Right renal cortex interstitium (tissue), 3 donors: ENCODE measurements around the gene CHCHD6. TPM values are rescaled to one million over a fixed set of nuclear protein-coding genes. Genes with fewer than 3 reads are reported as not detected.

ENCODE experiments used
- DNase-seq, 3 donors: peaks; one replicate each; pipeline ENCODE4 v3.0.0-alpha.2; 2013; ENCODE audit warnings: low read depth in 3 of 3, low spot score in 2 of 3
- polyA plus RNA-seq, 3 donors: library from polyadenylated mRNA; unstranded; fragments of 120-200 nt; gene quantifications; one replicate each; pipeline ENCODE4 v1.2.1, GENCODE V29; 2013; ENCODE audit not compliant: insufficient read length in 3 of 3

CHCHD6 gene
- polyA plus RNA-seq, 3 donors, result 17.8 to 21.5 (median 19.5) TPM

DNA sequence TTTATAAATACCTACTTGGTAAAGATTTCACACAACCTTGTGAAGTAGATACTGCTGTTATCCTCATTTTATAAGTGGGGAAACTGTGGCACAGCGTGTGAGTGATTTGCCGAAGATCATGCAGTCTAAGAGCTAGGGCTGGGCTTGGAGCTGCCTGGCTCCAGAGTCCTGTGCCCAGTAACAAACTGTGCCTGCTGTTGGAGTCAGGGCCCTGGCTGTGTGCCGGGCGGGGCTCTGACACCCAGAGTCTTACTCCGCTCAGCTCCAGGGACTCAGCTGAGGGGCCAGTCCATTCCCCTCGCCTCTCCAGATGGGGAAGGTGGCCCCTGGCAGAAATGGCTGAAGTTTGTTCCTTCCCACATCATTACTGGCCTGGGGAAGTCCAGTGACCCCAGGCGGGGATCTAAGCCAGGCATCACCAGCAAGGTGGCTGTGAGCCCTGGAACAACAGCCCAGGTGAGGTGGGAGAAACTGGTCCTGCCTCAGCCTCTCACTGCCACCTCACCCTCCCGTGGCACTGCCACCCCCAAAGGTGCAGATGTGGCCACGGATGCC, 261.6 kb downstream of the CHCHD6 start:
- no peak for DNase-seq

- no peak for DNase-seq
Measured at GRCh38 chr3:126967386-126967785, 263.3 kb downstream of the CHCHD6 start.

DNA sequence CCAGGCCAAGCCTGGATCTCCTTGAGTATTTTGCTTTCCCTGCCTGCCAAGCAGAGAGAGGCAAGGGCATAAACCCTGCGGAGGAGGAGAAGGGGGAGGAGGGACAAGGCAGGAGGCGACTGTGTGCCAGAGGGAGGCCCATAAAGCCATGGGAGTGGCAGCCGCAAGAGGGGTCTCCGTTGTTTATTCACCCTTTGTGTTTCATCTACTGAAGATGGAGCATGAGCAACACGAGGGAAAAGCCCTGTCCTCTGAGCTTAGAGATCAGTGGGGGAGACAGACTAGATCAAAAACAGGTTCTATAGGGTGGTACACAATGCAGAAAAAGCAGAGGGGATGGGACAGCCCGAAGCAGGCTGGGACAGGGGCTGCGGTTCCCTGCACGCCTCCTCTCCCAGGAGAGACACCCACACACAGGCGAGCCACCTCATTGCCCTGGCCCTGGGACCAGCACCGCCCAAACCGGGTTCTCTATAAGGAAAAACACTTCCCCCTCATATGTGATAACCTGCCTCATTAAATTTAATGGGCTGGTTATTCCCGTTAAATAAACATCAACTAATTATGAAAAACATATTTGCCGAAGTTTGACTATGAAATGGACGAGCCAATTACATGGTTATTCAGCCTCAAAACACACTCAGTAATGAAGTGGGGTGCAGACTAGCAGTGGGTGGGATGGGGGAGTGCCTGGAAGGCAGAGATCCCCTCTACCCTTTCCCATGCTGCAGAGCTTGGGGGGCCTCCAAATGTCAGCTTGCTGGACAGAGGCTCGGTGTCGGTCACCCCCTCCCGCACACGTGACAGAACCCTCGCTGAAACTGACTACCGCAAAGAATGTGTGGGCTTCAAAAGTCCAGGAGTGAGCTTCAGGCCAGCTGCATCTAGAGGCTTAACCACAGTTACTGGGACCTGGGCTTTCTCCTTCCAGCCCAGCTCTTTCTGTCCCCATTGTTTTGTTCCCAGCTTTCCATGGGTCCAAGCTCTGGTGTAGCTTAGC, 264.7 kb downstream of the CHCHD6 start:
- DNase-seq, result no peak

DNA sequence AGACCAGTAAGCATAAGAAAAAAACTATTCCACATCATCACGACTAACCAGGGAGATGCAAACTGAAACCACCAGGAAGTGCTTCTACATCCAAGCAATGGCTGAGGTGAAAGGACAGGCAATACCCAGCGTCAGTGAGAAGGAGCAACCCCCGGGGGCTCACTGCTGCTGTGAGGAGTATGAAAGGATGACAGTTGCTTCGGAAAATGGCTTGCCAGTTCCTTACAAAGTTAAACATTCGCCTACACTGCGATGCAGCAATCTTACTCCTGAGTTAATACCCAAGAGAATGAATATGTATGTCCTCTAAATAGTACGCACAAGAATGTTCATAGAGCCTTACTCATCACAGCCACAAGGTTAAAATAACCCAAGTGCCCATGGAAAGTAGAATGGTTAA, 265.5 kb downstream of the CHCHD6 start:
- DNase-seq, result no peak

- DNase-seq, result no peak
Measured at GRCh38 chr3:126970101-126970500, 266.1 kb downstream of the CHCHD6 start.

DNA sequence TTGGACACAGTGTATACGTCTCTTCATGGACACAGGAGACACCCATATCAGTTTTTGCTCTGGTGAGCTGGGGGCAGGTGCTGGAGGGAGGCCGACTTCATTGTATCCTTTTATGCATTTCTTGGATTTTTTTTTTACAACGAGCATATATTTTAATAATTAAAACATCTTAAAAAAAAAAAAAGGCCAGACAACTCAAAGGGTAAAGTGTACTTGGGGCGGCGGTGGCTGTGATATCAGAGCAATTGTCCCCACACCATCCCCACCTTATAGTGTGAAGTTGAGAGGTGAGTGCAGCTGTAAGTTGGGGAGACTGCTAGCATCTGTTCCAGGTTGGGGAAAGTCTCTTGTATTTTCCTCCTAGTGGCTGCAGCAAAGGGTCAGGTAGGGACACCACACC, 266.9 kb downstream of the CHCHD6 start:
- no peak for DNase-seq

DNA sequence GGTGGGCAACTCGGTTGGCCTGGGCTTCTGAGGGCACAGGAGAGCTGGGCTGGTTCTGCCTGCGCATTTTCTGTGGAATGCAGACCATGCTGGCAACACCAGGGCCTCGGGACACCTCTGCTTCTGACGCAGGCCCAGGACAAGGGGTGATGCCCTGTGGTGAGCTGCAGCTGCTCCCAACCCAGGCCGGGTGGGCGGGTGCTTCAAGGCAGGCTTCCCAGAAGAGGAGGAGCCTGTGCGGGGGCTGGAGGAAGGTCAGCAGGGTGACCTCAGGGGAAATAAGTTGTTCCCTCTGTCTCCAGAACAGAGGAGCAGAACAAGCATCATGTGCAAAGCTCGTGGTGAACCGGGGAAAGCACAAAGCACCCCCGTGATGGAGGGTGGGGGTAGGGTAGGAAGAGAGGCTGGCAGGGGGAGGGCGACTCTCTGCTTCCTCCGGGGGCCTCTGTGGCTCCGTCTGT, 267.9 kb downstream of the CHCHD6 start:
- no peak for DNase-seq

DNA sequence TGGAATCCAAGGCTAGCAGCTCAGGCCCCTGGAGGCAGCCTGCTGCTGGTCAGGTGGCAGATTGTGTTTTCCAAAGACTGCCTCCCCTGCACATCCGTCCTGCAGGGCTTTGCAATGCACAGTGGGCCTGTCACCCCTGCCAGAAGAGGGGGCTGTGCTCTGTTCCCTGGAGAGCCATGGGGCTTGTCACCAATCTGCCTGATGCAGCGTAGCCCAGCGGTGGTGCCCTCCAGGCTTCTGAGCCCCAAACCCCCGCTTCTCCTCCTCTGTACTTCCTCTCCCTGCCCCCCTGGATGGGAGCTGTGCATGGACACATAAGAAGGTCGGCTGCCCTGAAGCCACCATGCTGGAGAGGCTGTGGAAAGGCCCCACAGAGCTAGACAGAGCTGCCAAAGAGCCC, 268.8 kb downstream of the CHCHD6 start:
- DNase-seq, result no peak

DNA sequence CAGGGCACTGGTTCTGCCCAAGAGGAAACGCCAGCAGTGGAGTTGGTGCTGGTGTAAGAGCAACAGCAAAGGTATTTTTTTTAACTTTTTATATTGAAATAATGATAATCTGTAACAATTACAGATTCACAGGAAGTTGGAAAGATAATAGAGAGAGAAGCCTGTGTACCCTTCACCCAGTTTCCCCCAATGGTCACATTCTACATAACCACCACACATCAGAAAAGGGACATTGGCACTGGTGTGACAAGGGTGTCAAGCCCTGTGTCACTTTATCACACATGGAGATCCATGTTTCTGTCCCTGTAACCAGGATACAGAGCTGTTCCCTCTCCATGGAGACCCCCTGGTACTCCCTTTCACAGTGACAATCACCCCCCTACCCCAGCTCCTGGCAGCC, 269.8 kb downstream of the CHCHD6 start:
- DNase-seq, result no peak

DNA sequence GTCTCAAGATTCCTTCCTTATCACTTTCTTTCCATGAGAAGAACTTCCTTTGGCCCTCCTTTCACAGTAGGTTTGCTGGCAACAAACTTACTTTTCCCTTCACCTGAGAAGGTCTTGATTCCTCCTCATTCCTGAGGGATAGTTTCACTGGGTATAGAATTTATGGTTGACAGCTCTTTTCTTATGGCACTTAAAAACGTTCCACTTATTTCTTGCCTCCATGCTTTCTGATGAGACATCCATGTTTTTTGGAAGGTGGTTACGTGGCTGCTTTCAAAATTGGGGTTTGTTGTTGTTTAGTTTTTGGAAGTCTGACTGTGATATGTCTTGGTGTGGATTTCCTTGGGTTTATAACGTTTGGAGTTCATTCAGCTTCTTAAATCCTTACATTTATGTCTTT, 270.7 kb downstream of the CHCHD6 start:
- no peak for DNase-seq

- no peak for DNase-seq
Measured at GRCh38 chr3:126976906-126977305, 272.9 kb downstream of the CHCHD6 start.

- no peak for DNase-seq
Measured at GRCh38 chr3:126977821-126978220, 273.8 kb downstream of the CHCHD6 start.

DNA sequence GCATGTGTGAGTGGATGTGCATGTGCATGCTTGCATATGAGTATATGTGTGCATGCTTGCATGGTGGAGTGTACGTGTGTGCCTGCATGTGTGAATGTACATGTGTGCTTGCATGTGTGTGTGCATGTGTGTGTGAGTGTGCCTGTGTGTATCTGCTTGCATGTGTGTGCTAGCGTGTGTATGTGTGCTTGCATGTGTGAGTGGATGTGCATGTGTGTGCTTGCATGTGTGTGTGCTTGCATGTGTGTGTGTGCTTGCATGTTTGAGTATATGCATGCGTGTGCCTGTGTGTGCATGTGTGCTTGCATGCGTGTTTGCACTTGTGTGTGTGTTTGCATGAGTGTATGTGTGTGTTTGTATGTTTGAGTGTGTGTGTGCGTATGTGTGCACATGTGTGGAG, 274.3 kb downstream of the CHCHD6 start:
- no peak for DNase-seq

- no peak for DNase-seq
Measured at GRCh38 chr3:126979046-126979628, 275.1 kb downstream of the CHCHD6 start.

- no peak for DNase-seq
Measured at GRCh38 chr3:126980266-126980811, 276.3 kb downstream of the CHCHD6 start.

- no peak for DNase-seq
Measured at GRCh38 chr3:126982126-126982470, 278.1 kb downstream of the CHCHD6 start.

DNA sequence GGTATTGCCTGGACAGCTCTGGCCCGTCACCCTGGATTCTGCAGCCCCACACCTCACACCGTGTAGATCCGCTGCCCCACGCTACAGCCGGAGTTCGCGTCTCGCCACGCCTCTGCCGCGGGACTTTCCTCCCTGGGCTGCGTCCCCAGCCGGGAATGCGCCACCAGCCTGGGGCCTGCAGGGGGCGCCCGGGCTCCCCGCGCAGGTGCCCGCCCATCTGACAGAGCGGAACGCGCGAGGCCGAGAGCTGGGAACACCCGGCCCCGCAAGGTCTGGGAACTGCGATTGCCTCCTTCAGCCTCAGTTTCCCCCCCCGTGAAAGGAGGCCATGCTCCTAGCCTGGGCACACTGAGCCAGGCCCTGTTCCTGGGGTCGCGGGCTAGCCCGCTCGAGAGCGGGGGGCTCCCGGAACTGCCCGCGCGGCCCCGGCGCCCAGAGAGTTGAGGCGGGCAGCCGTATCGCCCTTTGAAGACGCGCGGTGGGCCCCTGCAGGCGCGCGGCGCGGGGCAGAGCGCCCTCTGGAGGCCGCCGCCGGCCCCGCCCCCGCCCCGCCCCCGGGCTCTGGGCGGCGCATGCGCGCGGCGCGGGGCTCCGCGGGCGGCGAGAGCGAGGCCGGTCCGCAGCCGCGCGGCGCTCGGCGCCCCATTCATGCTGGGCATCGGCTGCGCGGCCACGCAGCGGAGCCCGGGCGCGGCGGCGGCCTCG, 278.6 kb downstream of the CHCHD6 start, which contains the start of gene PLXNA1:
Gene PLXNA1, plus strand, starts transcription at position 645 of the 705 bp plus-strand sequence. CDS start 5,479 bp downstream, outside the sequence.
- no peak for DNase-seq

DNA sequence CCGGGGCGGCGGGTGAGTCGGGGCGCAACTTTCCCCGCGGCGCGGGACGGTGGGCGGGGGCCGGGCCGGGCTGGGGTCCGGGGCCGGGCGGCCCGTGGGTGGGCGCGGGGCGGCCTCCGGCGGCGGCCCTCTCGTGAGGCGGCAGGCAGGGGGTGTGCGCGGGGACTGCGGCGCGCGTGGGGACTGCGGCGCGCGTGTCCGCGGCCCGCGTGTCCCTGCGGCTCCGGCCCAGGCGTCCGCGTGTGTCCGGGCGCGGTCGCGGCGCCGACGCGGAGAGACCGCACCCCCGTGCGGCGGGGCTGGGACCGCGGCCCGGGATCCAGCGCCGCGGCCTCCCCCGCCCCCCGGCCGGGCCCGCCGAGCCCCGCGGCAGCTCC, 279.2 kb downstream of the CHCHD6 start:
- no peak for DNase-seq

- no peak for DNase-seq
Measured at GRCh38 chr3:126983653-126984390, 279.8 kb downstream of the CHCHD6 start.
